H9 (cell line): ENCODE data around the gene PARVB. TPM values are rescaled to one million over a fixed set of nuclear protein-coding genes. Genes with fewer than 3 reads are reported as not detected.

Experiments used
- DNase-seq: peaks from one replicate; pipeline ENCODE4 v3.0.0-alpha.2; 2017
- H2AFZ ChIP-seq: one replicate; pipeline ENCODE4 v1.6.1; 2013; ENCODE audit warnings: mild to moderate bottlenecking, low read length, control low read depth, moderate library complexity
- H2AK5ac ChIP-seq: 2 replicates; pipeline ENCODE4 v1.6.1; 2013; ENCODE audit warnings: low read length, control low read depth, mixed read lengths; ENCODE audit not compliant: insufficient read length
- H2BK120ac ChIP-seq: one replicate; pipeline ENCODE4 v1.6.1; 2013; ENCODE audit warnings: low read depth, mild to moderate bottlenecking, low read length, control low read depth, inconsistent platforms; ENCODE audit not compliant: poor library complexity, severe bottlenecking
- H2BK12ac ChIP-seq: 2 replicates; pipeline ENCODE4 v1.6.1; 2013; ENCODE audit warnings: low read length, control low read depth, mixed read lengths, low read depth; ENCODE audit not compliant: insufficient read length
- H2BK15ac ChIP-seq: 2 replicates; pipeline ENCODE4 v1.6.1; 2013; ENCODE audit warnings: low read depth, low read length, control low read depth
- H2BK20ac ChIP-seq: one replicate; pipeline ENCODE4 v1.6.1; 2013; ENCODE audit warnings: low read depth, mild to moderate bottlenecking, low read length, control low read depth, inconsistent platforms; ENCODE audit not compliant: poor library complexity, severe bottlenecking
- H2BK5ac ChIP-seq: 2 replicates; pipeline ENCODE4 v1.6.1; 2013; ENCODE audit warnings: low read length, control low read depth, mixed read lengths; ENCODE audit not compliant: insufficient read length
- H3K14ac ChIP-seq: 2 replicates; pipeline ENCODE4 v1.6.1; 2013; ENCODE audit warnings: low read length, control low read depth; ENCODE audit not compliant: insufficient read depth
- H3K18ac ChIP-seq: 2 replicates; pipeline ENCODE4 v1.6.1; 2013; ENCODE audit warnings: low read depth, mild to moderate bottlenecking, mixed read lengths, low read length, control low read depth; ENCODE audit not compliant: insufficient read length
- H3K23ac ChIP-seq: 2 replicates; pipeline ENCODE4 v1.6.1; 2013; ENCODE audit warnings: low read length, control low read depth, mixed read lengths, low read depth; ENCODE audit not compliant: insufficient read length
- H3K23me2 ChIP-seq: 2 replicates; pipeline ENCODE4 v1.6.1; 2013; ENCODE audit warnings: low read depth, mild to moderate bottlenecking, mixed read lengths, low read length, control low read depth; ENCODE audit not compliant: insufficient read length, poor library complexity, severe bottlenecking
- H3K27ac ChIP-seq: 2 replicates; pipeline ENCODE4 v1.5.1; 2013; ENCODE audit warnings: low read length, control low read depth, mixed read lengths, low read depth; ENCODE audit not compliant: insufficient read length
- H3K27me3 ChIP-seq: 2 replicates; pipeline ENCODE4 v1.6.1; 2013; ENCODE audit warnings: low read length, control low read depth, inconsistent platforms; ENCODE audit not compliant: insufficient read depth
- H3K4ac ChIP-seq: 2 replicates; pipeline ENCODE4 v1.6.1; 2013; ENCODE audit warnings: low read depth, mild to moderate bottlenecking, control low read depth, inconsistent platforms, low read length, moderate library complexity
- H3K4me1 ChIP-seq: 2 replicates; pipeline ENCODE4 v1.6.1; 2013; ENCODE audit warnings: low read length, control low read depth, inconsistent platforms; ENCODE audit not compliant: insufficient read depth
- H3K4me2 ChIP-seq: 2 replicates; pipeline ENCODE4 v1.6.1; 2013; ENCODE audit warnings: low read length, control low read depth, mixed read lengths; ENCODE audit not compliant: insufficient read length, insufficient read depth
- H3K56ac ChIP-seq: 2 replicates; pipeline ENCODE4 v1.6.1; 2013; ENCODE audit warnings: low read depth, mild to moderate bottlenecking, mixed read lengths, low read length, control low read depth; ENCODE audit not compliant: insufficient read length
- H3K79me1 ChIP-seq: 2 replicates; pipeline ENCODE4 v1.6.1; 2013; ENCODE audit warnings: low read depth, mild to moderate bottlenecking, moderate library complexity, low read length, control low read depth, inconsistent platforms; ENCODE audit not compliant: insufficient read depth, poor library complexity, severe bottlenecking
- H3K79me2 ChIP-seq: 2 replicates; pipeline ENCODE4 v1.6.1; 2013; ENCODE audit warnings: low read length, control low read depth, inconsistent platforms; ENCODE audit not compliant: insufficient read depth
- H3K9ac ChIP-seq: 2 replicates; pipeline ENCODE4 v1.6.1; 2013; ENCODE audit warnings: low read length, control low read depth, mixed read lengths; ENCODE audit not compliant: insufficient read length; ENCODE audit errors: extremely low read depth
- H3K9me3 ChIP-seq: one replicate; pipeline ENCODE4 v1.6.1; 2013; ENCODE audit warnings: low read depth, low read length, inconsistent platforms; ENCODE audit not compliant: control insufficient read depth
- H3T11ph ChIP-seq: one replicate; pipeline ENCODE4 v1.6.1; 2013; ENCODE audit warnings: mild to moderate bottlenecking, low read length, control low read depth, inconsistent platforms
- H4K20me1 ChIP-seq: one replicate; pipeline ENCODE4 v1.6.1; 2013; ENCODE audit not compliant: control insufficient read depth, insufficient read length, insufficient read depth
- H4K5ac ChIP-seq: 2 replicates; pipeline ENCODE4 v1.6.1; 2013; ENCODE audit warnings: low read depth, mild to moderate bottlenecking, mixed read lengths, low read length, control low read depth; ENCODE audit not compliant: insufficient read length
- H4K8ac ChIP-seq: replicated peaks from 2 replicates; pipeline ENCODE4 v1.6.1; 2013; ENCODE audit warnings: low read length, control low read depth, mixed read lengths, low read depth; ENCODE audit not compliant: insufficient read length
- H4K91ac ChIP-seq: 2 replicates; pipeline ENCODE4 v1.6.1; 2013; ENCODE audit warnings: low read depth, mild to moderate bottlenecking, moderate library complexity, mixed read lengths, low read length, control low read depth; ENCODE audit not compliant: insufficient read length
- H3K27ac Mint-ChIP-seq, 3 experiments: 2 replicates in 2 of 3; 3 replicates in 1 of 3; pipeline ENCODE4 v1.8.0; 2020 to 2021; ENCODE audit warnings: mixed read lengths in 3 of 3, mild to moderate bottlenecking in 1 of 3, moderate library complexity in 1 of 3
- H3K27me3 Mint-ChIP-seq: 2 replicates; pipeline ENCODE4 v1.8.0; 2021; ENCODE audit warnings: low read depth, mild to moderate bottlenecking, moderate library complexity, mixed read lengths
- H3K36me3 Mint-ChIP-seq, 3 experiments: 2 replicates in 2 of 3; 3 replicates in 1 of 3; pipeline ENCODE4 v1.8.0; 2020 to 2021; ENCODE audit warnings: low read depth in 3 of 3, mixed read lengths in 3 of 3; ENCODE audit not compliant: insufficient read depth in 1 of 3
- H3K4me1 Mint-ChIP-seq, 2 experiments: 2 replicates each; pipeline ENCODE4 v1.8.0; 2020; ENCODE audit warnings: mixed read lengths in 2 of 2
- H3K4me3 Mint-ChIP-seq, 2 experiments: 2 replicates in 1 of 2; 3 replicates in 1 of 2; pipeline ENCODE4 v1.8.0; 2020 to 2021; ENCODE audit warnings: mild to moderate bottlenecking in 2 of 2, mixed read lengths in 2 of 2, moderate library complexity in 1 of 2
- H3K9me3 Mint-ChIP-seq, 2 experiments: 2 replicates in 1 of 2; 3 replicates in 1 of 2; pipeline ENCODE4 v1.8.0; 2020; ENCODE audit warnings: mild to moderate bottlenecking in 2 of 2, mixed read lengths in 2 of 2, moderate library complexity in 1 of 2
- WGBS: extraction: QIAGEN DNeasy Blood & Tissue Kit; methylation state at CpG from one replicate; pipeline ENCODE4 v1.1.7; 2013; ENCODE audit warnings: missing lambda C conversion rate, low lambda C conversion rate, mixed read lengths; ENCODE audit not compliant: insufficient read length; ENCODE audit errors: extremely low coverage; 5-methylcytosine and 5-hydroxymethylcytosine counted together
- total RNA-seq: library from RNA; stranded (reverse); gene quantifications from 2 replicates; pipeline ENCODE4 v1.2.1, GENCODE V29; 2021
- TF ChIP-seq, protein P1 (sequence below): fragments of 200-600 bp; sonication (generic); conservative IDR thresholded peaks from 3 replicates; pipeline ENCODE4 v1.8.0; 2021; ENCODE audit warnings: antibody characterized with exemption, mild to moderate bottlenecking

PARVB gene
- total RNA-seq, 1 experiment from 2014 or later: 15.6 TPM

DNA sequence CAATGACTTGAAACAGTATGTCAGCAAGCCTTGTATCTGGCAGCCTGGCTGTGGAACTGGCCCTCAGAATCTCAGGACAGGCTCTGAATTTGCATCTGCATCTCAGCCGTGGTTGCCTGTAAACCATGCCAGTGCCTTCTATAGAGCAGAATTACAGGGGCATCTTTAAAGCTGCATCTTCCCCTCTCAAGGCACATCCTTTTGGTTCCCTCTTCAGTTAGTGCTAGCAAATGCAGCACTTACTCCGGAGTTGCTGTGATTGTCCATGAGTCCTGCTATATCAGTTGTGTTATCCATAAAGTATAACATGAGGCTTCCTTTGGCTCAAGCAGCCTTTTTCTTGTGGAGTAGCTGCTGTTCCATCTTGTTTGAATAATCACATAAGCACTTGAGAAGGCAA, 102.7 kb downstream of the PARVB start:
- Histone ChIP-seq H4K91ac (no peak overlapping the region), H2AK5ac (no peak overlapping the region), H3K56ac (no peak overlapping the region), H2BK5ac (no peak overlapping the region), H3K79me1 (no peaks in the 10 kb centered on the region), H2BK120ac (no peak overlapping the region), H3K23ac (no peak overlapping the region), H3K23me2 (no peaks in the 10 kb centered on the region), H3K4ac (no peak overlapping the region), H4K8ac (no peak overlapping the region), H2BK15ac (no peak overlapping the region), H4K20me1 (no peaks in the 10 kb centered on the region), H2BK12ac (no peak overlapping the region), H3K79me2 (no peaks in the 10 kb centered on the region), H3K18ac (no peak overlapping the region), H3K4me1 (no peaks in the 10 kb centered on the region), H2BK20ac (no peak overlapping the region), H3K27me3 (no peaks in the 10 kb centered on the region), H2AFZ (no peak overlapping the region), H3K14ac (no peak overlapping the region), H3K9me3 (peaks cover 13% of the 10 kb centered on the region), H3T11ph (no peak overlapping the region), H3K4me2 (no peak overlapping the region), H3K9ac (no peak overlapping the region), H3K27ac (no peak overlapping the region), H4K5ac (no peak overlapping the region)
- Mint-ChIP-seq H3K4me3 (no peak overlapping the region), H3K4me1 (peaks cover 14 to 24% of the 10 kb centered on the region in 2 experiments), H3K27ac (no peak overlapping the region), H3K36me3 (peaks cover 15 to 26% (median 26%) of the 10 kb centered on the region in 3 experiments), H3K27me3 (peaks cover 4% of the 10 kb centered on the region), H3K9me3 (peaks cover 21 to 29% of the 10 kb centered on the region in 2 experiments)
- no CpG with 5 or more reads among the region's 2 CpGs for WGBS
- TF ChIP-seq, protein P1, sequence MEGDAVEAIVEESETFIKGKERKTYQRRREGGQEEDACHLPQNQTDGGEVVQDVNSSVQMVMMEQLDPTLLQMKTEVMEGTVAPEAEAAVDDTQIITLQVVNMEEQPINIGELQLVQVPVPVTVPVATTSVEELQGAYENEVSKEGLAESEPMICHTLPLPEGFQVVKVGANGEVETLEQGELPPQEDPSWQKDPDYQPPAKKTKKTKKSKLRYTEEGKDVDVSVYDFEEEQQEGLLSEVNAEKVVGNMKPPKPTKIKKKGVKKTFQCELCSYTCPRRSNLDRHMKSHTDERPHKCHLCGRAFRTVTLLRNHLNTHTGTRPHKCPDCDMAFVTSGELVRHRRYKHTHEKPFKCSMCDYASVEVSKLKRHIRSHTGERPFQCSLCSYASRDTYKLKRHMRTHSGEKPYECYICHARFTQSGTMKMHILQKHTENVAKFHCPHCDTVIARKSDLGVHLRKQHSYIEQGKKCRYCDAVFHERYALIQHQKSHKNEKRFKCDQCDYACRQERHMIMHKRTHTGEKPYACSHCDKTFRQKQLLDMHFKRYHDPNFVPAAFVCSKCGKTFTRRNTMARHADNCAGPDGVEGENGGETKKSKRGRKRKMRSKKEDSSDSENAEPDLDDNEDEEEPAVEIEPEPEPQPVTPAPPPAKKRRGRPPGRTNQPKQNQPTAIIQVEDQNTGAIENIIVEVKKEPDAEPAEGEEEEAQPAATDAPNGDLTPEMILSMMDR: no peak
- DNase-seq: no peak
